IPS DF 6.9 (cell line): ENCODE measurements around the gene PAQR5.

ENCODE experiments used
- DNase-seq: peaks from one replicate; pipeline ENCODE4 v3.0.0-alpha.2; 2013; ENCODE audit warnings: low read depth, low spot score
- H3K27ac ChIP-seq: one replicate; pipeline ENCODE4 v1.5.1; 2013; ENCODE audit warnings: low read length, control low read depth
- H3K27me3 ChIP-seq: 2 replicates; pipeline ENCODE4 v1.6.1; 2013; ENCODE audit warnings: mild to moderate bottlenecking, low read length; ENCODE audit not compliant: control insufficient read depth, insufficient read depth
- H3K36me3 ChIP-seq: 2 replicates; pipeline ENCODE4 v1.6.1; 2013; ENCODE audit warnings: low read length; ENCODE audit not compliant: control insufficient read depth, insufficient read depth
- H3K4me1 ChIP-seq: 2 replicates; pipeline ENCODE4 v1.6.1; 2013; ENCODE audit warnings: low read length; ENCODE audit not compliant: control insufficient read depth, insufficient read depth
- H3K4me3 ChIP-seq: 2 replicates; pipeline ENCODE4 v1.5.1; 2013; ENCODE audit warnings: mild to moderate bottlenecking, low read length
- H3K9me3 ChIP-seq: 2 replicates; pipeline ENCODE4 v1.6.1; 2013; ENCODE audit warnings: low read length, inconsistent platforms; ENCODE audit not compliant: control insufficient read depth, insufficient read depth
- WGBS: extraction: QIAGEN DNeasy Blood & Tissue Kit; methylation state at CpG from one replicate; pipeline ENCODE4 v1.1.7; 2013; ENCODE audit warnings: mixed read lengths, missing lambda C conversion rate; ENCODE audit not compliant: insufficient read length, insufficient coverage; 5-methylcytosine and 5-hydroxymethylcytosine counted together

The PAQR5 gene

DNA sequence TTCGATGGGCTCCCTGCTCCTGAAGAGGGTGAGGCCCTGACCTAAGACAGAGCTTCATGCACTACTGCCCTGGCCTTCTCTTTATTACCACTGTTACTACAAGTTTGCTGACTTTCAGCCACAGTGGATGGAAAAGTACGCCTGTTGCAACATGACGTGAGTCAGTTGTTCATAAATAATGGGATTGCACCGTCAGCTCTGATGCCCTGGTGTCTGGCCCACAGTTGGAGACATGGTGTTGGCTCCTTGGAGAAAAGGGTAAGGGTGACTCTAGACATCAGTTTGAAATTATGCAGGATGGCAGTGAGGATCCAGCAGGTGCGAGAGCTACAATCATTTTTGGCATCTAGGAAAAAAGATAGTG lies 5.5 kb downstream of the PAQR5 start:
- Histone ChIP-seq H3K27me3 (peaks cover 7% of the 10 kb centered on the region), H3K27ac (no peak overlapping the region), H3K36me3 (no peaks in the 10 kb centered on the region), H3K9me3 (no peaks in the 10 kb centered on the region), H3K4me3 (no peak overlapping the region), H3K4me1 (peaks cover 5% of the 10 kb centered on the region)
- no CpG with 5 or more reads among the region's 5 CpGs for WGBS
- DNase-seq, result no peak

DNA sequence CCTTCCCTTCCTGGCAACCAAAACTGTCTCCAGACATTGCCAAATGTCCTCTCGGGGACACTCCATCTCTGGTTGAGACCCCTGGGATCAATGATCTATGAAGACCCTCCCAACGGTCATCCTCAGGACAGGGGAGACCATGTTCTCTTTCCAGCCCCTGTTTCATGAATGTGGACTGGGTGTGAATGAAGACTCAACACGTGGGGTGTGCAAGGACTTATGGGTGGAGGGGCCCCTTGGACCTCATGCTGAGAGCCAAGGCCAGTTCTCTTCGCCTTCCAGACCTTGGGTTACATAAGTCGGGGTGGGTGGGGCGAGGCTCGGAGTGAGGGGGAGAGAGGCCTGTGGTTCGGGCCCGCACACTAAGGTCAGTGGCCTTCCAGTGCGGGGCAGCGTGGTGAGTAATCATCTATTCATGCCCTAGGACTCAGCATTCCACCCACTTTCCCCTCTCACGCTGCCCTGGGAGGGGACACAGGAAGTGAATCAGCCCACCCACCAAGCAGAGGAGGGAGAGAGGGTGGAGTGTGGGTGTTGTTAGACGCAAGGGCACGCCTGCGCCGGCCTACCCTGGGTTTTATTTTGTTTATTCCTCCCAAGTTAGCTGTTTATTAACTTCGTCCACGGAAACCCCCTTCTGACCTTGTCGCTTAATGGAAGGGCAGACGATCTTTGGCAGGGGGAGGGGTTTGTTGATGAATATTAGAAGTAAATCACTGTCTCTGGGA lies 6.7 kb downstream of the PAQR5 start:
- Histone ChIP-seq H3K27ac (no peak overlapping the region), H3K27me3 (no peaks in the 10 kb centered on the region), H3K4me1 (peaks cover 1% of the 10 kb centered on the region; the same call in 1 of the 2 replicates), H3K4me3 (no peak overlapping the region), H3K9me3 (no peaks in the 10 kb centered on the region), H3K36me3 (no peaks in the 10 kb centered on the region)
- no peak for DNase-seq
- no CpG with 5 or more reads among the region's 20 CpGs for WGBS

DNA sequence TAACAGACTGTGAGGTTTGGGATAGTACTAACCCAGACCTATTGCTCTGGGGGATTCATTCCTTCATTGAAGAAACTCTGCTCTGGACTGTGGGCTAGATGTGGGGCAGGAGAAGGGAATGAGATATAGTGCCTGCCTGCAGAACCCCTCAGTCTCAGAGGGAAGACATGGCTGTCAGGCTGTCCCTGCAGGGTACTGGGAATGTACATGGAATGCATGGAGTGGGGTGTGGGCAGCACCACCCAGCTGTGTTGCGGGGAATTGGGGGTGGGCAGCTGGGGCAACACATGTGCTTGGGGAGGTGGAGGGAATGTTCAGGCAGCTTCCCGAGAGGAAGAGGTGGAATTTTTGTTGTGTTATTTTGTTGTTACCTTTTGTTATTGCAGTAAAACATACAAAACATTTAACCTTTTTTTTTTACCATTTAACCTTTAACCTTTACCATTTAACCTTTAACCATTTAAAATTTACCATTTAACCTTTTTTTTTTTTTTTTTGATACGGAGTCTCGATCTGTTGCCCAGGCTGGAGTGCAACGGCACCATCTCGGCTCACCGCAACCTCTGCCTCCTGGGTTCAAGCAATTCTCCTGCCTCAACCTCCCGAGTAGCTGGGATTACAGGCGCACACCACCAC lies 7.3 kb downstream of the PAQR5 start:
- no peaks in the 10 kb centered on the region for H3K36me3 ChIP-seq
- H3K27ac ChIP-seq, result no peak overlapping the region
- WGBS, result 100% methylated on average over 1 of the region's 9 CpGs
- no peaks in the 10 kb centered on the region for H3K27me3 ChIP-seq
- peaks cover 1% of the 10 kb centered on the region; the same call in 1 of the 2 replicates for H3K4me1 ChIP-seq
- DNase-seq, result no peak
- H3K4me3 ChIP-seq, result no peak overlapping the region
- no peaks in the 10 kb centered on the region for H3K9me3 ChIP-seq

DNA sequence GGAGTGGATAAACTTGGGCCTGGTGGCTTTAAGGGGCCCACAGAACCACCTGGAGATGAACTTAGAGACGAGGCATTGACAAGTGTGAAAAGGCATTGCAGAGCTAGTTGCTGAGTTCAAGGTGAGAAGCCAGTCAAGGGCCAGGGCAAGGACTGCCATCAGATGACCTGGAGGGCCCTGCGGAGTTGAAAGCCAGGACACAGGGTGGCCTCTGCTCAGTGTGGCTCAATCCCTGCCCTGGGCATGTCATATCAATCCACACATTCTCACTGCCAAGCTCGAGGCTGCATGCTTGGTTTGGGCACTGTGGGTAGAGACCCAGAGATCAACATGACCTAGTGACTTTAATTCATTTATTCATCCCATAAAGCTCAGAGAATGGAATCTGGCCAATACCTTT lies 9.2 kb downstream of the PAQR5 start:
- no peak for DNase-seq
- H3K27me3 ChIP-seq, result no peaks in the 10 kb centered on the region
- no CpG with 5 or more reads among the region's 3 CpGs for WGBS
- H3K9me3 ChIP-seq, result no peaks in the 10 kb centered on the region
- H3K4me1 ChIP-seq, result peaks cover 1% of the 10 kb centered on the region; the same call in 1 of the 2 replicates
- no peak overlapping the region for H3K27ac ChIP-seq
- no peak overlapping the region for H3K4me3 ChIP-seq
- no peaks in the 10 kb centered on the region for H3K36me3 ChIP-seq

DNA sequence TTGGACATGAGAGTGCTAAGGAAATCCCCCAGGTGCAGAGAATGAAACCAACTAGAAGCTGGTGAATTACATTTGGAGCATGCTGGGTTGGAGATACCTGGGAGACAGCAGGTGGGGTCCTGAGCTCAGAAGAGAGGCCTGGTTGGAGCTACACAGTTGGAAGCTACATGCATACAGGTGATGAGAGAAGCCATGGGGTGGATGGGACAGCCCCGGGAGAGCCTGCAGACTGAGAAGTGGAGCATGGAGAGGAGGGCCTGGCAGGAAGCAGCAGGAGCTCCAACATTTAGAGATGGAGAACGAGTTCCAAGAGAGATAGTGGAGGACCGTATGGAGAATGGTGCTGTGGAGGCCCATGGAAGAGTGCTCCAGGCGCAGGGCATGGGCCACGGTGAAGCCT lies 10.2 kb downstream of the PAQR5 start:
- H3K27ac ChIP-seq, result no peak overlapping the region
- WGBS, result no CpG with 5 or more reads among the region's 5 CpGs

DNA sequence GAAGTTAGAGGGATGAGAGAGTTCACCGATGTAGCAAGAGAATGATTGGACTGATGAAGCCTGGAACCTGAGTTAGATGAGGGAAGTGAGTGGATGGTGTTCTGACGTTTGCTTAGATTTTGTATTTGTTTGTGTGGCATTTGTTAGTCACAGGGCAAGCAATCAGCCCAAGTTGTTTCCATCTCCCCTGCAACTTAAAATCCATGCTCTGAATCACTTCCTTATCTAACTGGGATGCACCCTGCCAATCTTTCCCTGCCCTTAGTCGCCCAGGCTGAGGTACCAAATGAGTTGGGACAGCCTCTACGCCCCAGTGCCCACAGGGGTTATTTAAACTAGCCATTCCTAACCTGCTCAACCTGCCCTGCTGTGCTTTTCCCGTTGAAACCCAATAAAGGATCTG lies 12.6 kb downstream of the PAQR5 start:
- DNase-seq, result no peak
- no CpG with 5 or more reads among the region's 5 CpGs for WGBS
- Histone ChIP-seq H3K9me3 (no peaks in the 10 kb centered on the region), H3K27me3 (no peaks in the 10 kb centered on the region), H3K4me1 (no peaks in the 10 kb centered on the region; the same call in 1 of the 2 replicates), H3K27ac (no peak overlapping the region), H3K4me3 (no peak overlapping the region), H3K36me3 (no peaks in the 10 kb centered on the region)

More for the DNA sequence above, 10.2 kb downstream of the PAQR5 start:
- no peak for DNase-seq
- Histone ChIP-seq H3K4me1 (peaks cover 1% of the 10 kb centered on the region; the same call in 1 of the 2 replicates), H3K27me3 (no peaks in the 10 kb centered on the region), H3K4me3 (no peak overlapping the region), H3K9me3 (no peaks in the 10 kb centered on the region), H3K36me3 (no peaks in the 10 kb centered on the region)

DNA sequence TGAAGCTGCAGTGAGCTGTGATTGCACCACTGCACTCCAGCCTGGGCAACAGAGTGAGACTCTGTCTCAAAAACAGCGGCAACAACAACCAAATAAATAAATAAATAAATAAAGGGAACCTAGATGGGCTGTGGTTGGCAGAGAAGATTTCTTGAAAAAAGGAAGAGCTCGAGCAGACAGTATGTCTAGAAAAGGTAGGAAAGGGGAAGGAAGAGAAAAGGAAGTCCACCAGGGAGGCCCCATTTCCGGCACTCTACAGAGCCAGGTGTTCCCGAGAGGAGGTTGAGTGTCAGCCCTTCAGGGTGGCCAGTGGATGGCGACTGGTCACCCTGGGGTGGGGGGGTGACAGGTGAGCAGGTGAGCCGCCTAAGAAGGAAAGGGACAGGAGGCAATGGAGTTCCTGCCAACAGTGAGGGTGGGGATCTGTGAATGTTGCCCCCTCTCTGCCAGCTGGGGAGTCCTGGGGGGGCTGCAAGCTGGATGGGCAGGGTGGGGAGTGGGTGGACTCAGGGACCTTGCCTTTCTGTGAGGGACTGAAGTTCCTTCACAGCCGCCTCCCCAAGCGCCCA lies 14.8 kb downstream of the PAQR5 start:
- no CpG with 5 or more reads among the region's 8 CpGs for WGBS
- Histone ChIP-seq H3K9me3 (no peaks in the 10 kb centered on the region), H3K36me3 (no peaks in the 10 kb centered on the region), H3K4me3 (no peak overlapping the region), H3K4me1 (no peaks in the 10 kb centered on the region; the same call in 1 of the 2 replicates), H3K27me3 (no peaks in the 10 kb centered on the region), H3K27ac (no peak overlapping the region)
- DNase-seq, result no peak

DNA sequence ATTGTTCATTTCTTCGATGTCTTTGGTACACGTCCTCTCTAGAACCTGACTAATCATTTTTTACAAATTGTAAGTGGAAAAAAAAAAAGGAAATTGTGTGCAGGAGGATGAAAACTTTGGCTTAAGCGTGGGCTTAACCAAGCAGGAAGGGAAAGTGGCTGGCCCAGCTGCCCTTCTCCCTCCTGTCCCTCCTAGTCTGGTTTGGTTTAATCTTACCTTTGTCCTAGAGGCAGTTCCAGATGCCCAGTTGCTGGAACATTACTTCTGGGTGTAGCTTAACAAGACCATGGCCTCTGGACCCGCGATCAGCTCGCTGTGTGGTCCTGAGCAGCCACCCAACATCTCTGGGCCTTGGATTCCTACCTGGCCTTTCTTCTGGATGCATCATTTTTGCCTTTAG lies 15.4 kb downstream of the PAQR5 start:
- Histone ChIP-seq H3K36me3 (no peaks in the 10 kb centered on the region), H3K27ac (no peak overlapping the region), H3K9me3 (no peaks in the 10 kb centered on the region), H3K27me3 (no peaks in the 10 kb centered on the region), H3K4me1 (no peaks in the 10 kb centered on the region; the same call in 1 of the 2 replicates), H3K4me3 (no peak overlapping the region)
- WGBS, result no CpG with 5 or more reads among the region's 6 CpGs
- DNase-seq, result no peak

DNA sequence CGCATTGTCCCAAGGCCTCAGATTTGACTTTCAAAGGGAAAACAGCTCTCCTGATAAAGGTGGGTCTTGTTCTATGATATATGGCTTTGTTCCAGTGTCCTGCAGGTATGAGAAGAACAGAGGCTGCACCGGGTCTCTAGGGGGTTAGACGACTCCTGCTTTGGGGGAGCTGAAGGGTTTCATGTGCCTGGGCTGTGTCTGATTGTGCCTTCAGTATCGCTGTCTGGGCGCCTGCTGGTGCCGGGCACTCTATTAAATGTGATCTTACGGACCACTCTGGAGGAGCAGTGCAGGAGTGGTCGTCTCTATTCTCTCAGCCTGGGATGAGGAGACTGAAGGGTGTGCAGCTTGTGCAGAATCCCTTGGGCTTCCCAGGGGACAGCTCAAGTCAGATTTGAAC lies 16.0 kb downstream of the PAQR5 start:
- Histone ChIP-seq H3K4me3 (no peak overlapping the region), H3K9me3 (no peaks in the 10 kb centered on the region), H3K27ac (no peak overlapping the region), H3K27me3 (no peaks in the 10 kb centered on the region), H3K36me3 (no peaks in the 10 kb centered on the region), H3K4me1 (no peaks in the 10 kb centered on the region; the same call in 1 of the 2 replicates)
- no peak for DNase-seq
- no CpG with 5 or more reads among the region's 8 CpGs for WGBS

DNA sequence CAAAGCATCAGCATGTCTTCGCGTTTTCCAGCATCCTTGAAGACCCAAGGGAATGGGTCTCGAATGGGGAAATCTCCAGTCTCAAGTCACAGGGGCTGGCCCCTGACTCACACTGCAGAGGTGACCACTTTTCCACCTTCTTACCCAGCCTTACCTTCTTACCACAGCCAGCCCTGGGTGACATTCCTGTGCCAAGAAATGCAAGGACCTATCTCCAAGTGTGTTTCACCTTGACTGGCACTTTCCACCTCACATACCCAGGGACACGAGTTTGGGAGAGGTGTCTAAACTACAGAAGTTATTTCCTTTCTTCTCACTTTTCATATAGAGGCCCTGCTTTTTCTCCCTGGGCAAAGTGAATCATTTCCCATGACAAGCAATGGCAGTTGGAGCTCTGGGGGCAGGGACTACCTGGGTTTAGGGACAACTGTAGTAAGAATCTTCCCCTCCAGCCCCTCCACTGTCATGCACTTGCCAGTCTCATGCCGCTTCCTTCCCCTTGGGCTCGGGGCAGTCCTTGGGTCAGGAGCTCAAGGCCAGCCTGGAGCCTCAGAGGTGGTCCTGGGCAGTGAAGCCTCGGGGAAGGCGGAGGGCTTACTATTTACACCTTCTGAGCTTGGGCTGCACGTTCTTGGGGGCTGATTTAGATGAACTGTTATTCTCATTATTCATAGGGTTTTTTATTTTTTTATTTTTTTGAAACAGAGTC lies 16.8 kb downstream of the PAQR5 start:
- Histone ChIP-seq H3K36me3 (no peaks in the 10 kb centered on the region), H3K4me1 (peaks cover 3% of the 10 kb centered on the region; the same call in 1 of the 2 replicates), H3K4me3 (no peak overlapping the region), H3K9me3 (no peaks in the 10 kb centered on the region), H3K27me3 (no peaks in the 10 kb centered on the region), H3K27ac (no peak overlapping the region)
- no CpG with 5 or more reads among the region's 9 CpGs for WGBS
- DNase-seq, result no peak
